HepG2 (cell line): Measurements from ENCODE around the gene ZNF148. TPM values are rescaled to one million over a fixed set of nuclear protein-coding genes. Genes with fewer than 3 reads are reported as not detected.

Experiments used
- ATAC-seq: fragments of 200-7000 bp; cut with Tn5 transposase; 3 replicates; pipeline ENCODE4 v1.9.1; 2020; ENCODE audit warnings: mild to moderate bottlenecking, moderate library complexity
- BruUV-seq: library from RNA; stranded (reverse); fragments of 400-500 nt; replicated peaks from 2 replicates; lab custom pipeline; 2021; lab: Mats Ljungman, UMichigan
- CTCF ChIA-PET: fragments of 300-600 bp; formaldehyde crosslinking; extraction: SDS; loops from one replicate; lab custom pipeline; 2021; ENCODE audit warnings: low total read pairs, inconsistent platforms, low intra/inter-chr PET ratio; lab: Yijun Ruan, JAX
- POLR2A ChIA-PET: fragments of 350-600 bp; sonication (Branson Sonifier 250); formaldehyde crosslinking; loops from one replicate; lab custom pipeline; 2020; ENCODE audit warnings: antibody characterized with exemption, inconsistent platforms; lab: Yijun Ruan, JAX
- DNase-seq: peaks from one replicate; pipeline ENCODE4 v3.0.0-alpha.2; 2015; ENCODE audit warnings: low spot score
- FAIRE-seq: peaks from 3 replicates; lab custom pipeline; 2011; peaks lifted over from hg19 to GRCh38; lab: Jason Lieb, UNC
- H2AFZ ChIP-seq: one replicate; pipeline ENCODE4 v1.6.1; 2011; ENCODE audit warnings: low read length, inconsistent platforms
- H3K27ac ChIP-seq: fragments of 300-600 bp; 3 replicates; pipeline ENCODE4 v1.8.0; 2011; ENCODE audit warnings: mixed run types, mild to moderate bottlenecking, mixed read lengths, low read length, inconsistent platforms; ENCODE audit not compliant: insufficient read depth; ENCODE audit errors: extremely low read length
- H3K27me3 ChIP-seq, 2 experiments: fragments of 200-600 bp in 1 of 2; 2 replicates in 1 of 2; 3 replicates in 1 of 2; pipeline versions ENCODE4 v1.6.0 to v1.8.0; 2011; ENCODE audit warnings: low read length in 2 of 2, mild to moderate bottlenecking in 2 of 2, moderate library complexity in 2 of 2, inconsistent platforms in 1 of 2; ENCODE audit not compliant: insufficient read depth in 2 of 2, control insufficient read depth in 1 of 2
- H3K36me3 ChIP-seq, 2 experiments: fragments of 200-600 bp in 1 of 2; replicated peaks in 1 of 2; 2 replicates in 1 of 2; 3 replicates in 1 of 2; pipeline versions ENCODE4 v1.5.1 to v1.8.0; 2011; ENCODE audit warnings: low read length in 2 of 2, inconsistent platforms in 1 of 2; ENCODE audit not compliant: insufficient read depth in 2 of 2, control insufficient read depth in 1 of 2
- H3K4me1 ChIP-seq: 2 replicates; pipeline ENCODE4 v1.5.1; 2012; ENCODE audit warnings: low read length, inconsistent platforms; ENCODE audit not compliant: insufficient read depth
- H3K4me2 ChIP-seq: 2 replicates; pipeline ENCODE4 v1.6.0; 2011; ENCODE audit warnings: low read depth, low read length, inconsistent platforms
- H3K4me3 ChIP-seq, 3 experiments: fragments of 200-600 bp in 1 of 3; sonication (generic), shearing (Covaris generic) in 1 of 3; replicated peaks in 1 of 3; 2 replicates each; pipeline ENCODE4 v1.5.1; 2011 to 2016; ENCODE audit warnings: low read length in 3 of 3, inconsistent platforms in 2 of 3, low read depth in 2 of 3, mild to moderate bottlenecking in 2 of 3, control low read depth in 1 of 3, mixed read lengths in 1 of 3; ENCODE audit not compliant: insufficient read depth in 1 of 3
- H3K79me2 ChIP-seq: one replicate; pipeline ENCODE4 v1.6.1; 2011; ENCODE audit warnings: low read length, inconsistent platforms; ENCODE audit not compliant: insufficient read depth
- H3K9ac ChIP-seq: 2 replicates; pipeline ENCODE4 v1.6.0; 2011; ENCODE audit warnings: mild to moderate bottlenecking, low read depth, low read length, inconsistent platforms; ENCODE audit not compliant: insufficient read depth
- H3K9me3 ChIP-seq: 2 replicates; pipeline ENCODE4 v1.5.1; 2012; ENCODE audit warnings: mild to moderate bottlenecking, low read length
- H4K20me1 ChIP-seq: 2 replicates; pipeline ENCODE4 v1.6.0; 2011; ENCODE audit warnings: inconsistent platforms, mild to moderate bottlenecking, low read length, moderate library complexity; ENCODE audit not compliant: insufficient read depth
- CHD2 ChIP-seq: IDR thresholded peaks from 2 replicates; pipeline ENCODE4 v1.6.1; 2011; ENCODE audit warnings: low read depth, low read length, improper control_type of control experiment
- IRX3 ChIP-seq: sonication (generic); formaldehyde crosslinking; IDR thresholded peaks from 2 replicates; pipeline ENCODE4 v1.8.1; 2023; ENCODE audit warnings: mild to moderate bottlenecking, low read depth, missing genetic modification reagents, borderline replicate concordance
- MAFF ChIP-seq: IDR thresholded peaks from 2 replicates; pipeline ENCODE4 v1.6.1; 2011; ENCODE audit warnings: low read depth, low read length, improper control_type of control experiment
- MAFK ChIP-seq, 2 experiments: IDR thresholded peaks in 1 of 2; conservative IDR thresholded peaks in 1 of 2; 2 replicates each; pipeline ENCODE4 v1.6.1; 2011; ENCODE audit warnings: improper control_type of control experiment in 2 of 2, low read length in 2 of 2
- NR2F6 ChIP-seq, 2 experiments: IDR thresholded peaks; 2 replicates each; pipeline ENCODE4 v1.6.1; 2016; ENCODE audit warnings: antibody characterized with exemption in 1 of 2, mild to moderate bottlenecking in 1 of 2
- PHF20 ChIP-seq: sonication (generic); formaldehyde crosslinking; IDR thresholded peaks from 2 replicates; pipeline ENCODE4 v1.5.0; 2020; ENCODE audit warnings: mild to moderate bottlenecking, missing genetic modification reagents
- U2AF2 ChIP-seq: fragments of 200-400 bp; formaldehyde crosslinking; IDR thresholded peaks from 2 replicates; pipeline ENCODE4 v1.6.1; 2017; ENCODE audit warnings: low read depth, mild to moderate bottlenecking, low read length
- ZHX2 ChIP-seq, 2 experiments: sonication (generic) in 1 of 2; formaldehyde crosslinking in 1 of 2; IDR thresholded peaks; 2 replicates each; pipeline versions ENCODE4 v1.6.1 to v1.9.0; 2014 to 2022; ENCODE audit warnings: antibody characterized with exemption in 1 of 2, borderline replicate concordance in 1 of 2, inconsistent platforms in 1 of 2, low read depth in 1 of 2, missing genetic modification reagents in 1 of 2
- ZKSCAN8 ChIP-seq: IDR thresholded peaks from 2 replicates; pipeline ENCODE4 v1.6.1; 2016; ENCODE audit warnings: borderline replicate concordance, missing genetic modification reagents, missing compliant biosample characterization
- ZNF546 ChIP-seq: sonication (generic); formaldehyde crosslinking; conservative IDR thresholded peaks from 2 replicates; pipeline ENCODE4 v1.8.1; 2023; ENCODE audit warnings: mild to moderate bottlenecking, missing genetic modification reagents
- ZNF570 ChIP-seq: sonication (generic); formaldehyde crosslinking; IDR thresholded peaks from 2 replicates; pipeline ENCODE4 v1.4.0; 2020; ENCODE audit warnings: mild to moderate bottlenecking, missing genetic modification reagents, borderline replicate concordance
- in situ Hi-C: cut with HindIII; loops from 2 replicates; pipeline ENCODE4 v1.10.0; 2017; ENCODE audit warnings: low pct_unique_long_range_greater_than_20kb; ENCODE audit not compliant: extremely low pct_ligation_motif_present
- intact Hi-C: fragments of 100-400 bp; cut with micrococcal nuclease; formaldehyde crosslinking; loops from one replicate; pipeline ENCODE4 v1.10.0; 2022; ENCODE audit not compliant: unreplicated experiment
- polyA plus RNA-seq, 8 experiments: library from polyadenylated mRNA; depleted of rRNA in 3 of 8; stranded (reverse) in 7 of 8; unstranded in 1 of 8; fragments of >200 nt; fragmentation: Illumina TruSeq in 4 of 8; extraction: Trizol in 4 of 8; gene quantifications; 2 replicates each; pipeline versions ENCODE4 v1.2.1 to v1.2.3, GENCODE V29; 2011 to 2016; ENCODE audit warnings: low read depth in 4 of 8, missing spikeins in 1 of 8, mixed read lengths in 1 of 8; ENCODE audit not compliant: insufficient read depth in 1 of 8
- total RNA-seq, 5 experiments: library from RNA; depleted of rRNA; stranded (reverse); fragments of >200 nt; fragmentation: Illumina TruSeq; extraction: Trizol; gene quantifications; 2 replicates each; pipeline ENCODE4 v1.2.3, GENCODE V29; 2016; ENCODE audit warnings: low read depth in 1 of 5
- TF ChIP-seq, protein P1 (sequence below): sonication (generic); formaldehyde crosslinking; IDR thresholded peaks from 2 replicates; pipeline ENCODE4 v1.8.0; 2022; ENCODE audit warnings: mild to moderate bottlenecking, missing genetic modification reagents; ENCODE audit not compliant: insufficient replicate concordance

ZNF148 gene
- total and polyA plus RNA-seq, 2 of the 13 experiments (the other 11 are each of a cell fraction or from before 2014, with no cell fraction given): 10.6 to 36.1 TPM

DNA sequence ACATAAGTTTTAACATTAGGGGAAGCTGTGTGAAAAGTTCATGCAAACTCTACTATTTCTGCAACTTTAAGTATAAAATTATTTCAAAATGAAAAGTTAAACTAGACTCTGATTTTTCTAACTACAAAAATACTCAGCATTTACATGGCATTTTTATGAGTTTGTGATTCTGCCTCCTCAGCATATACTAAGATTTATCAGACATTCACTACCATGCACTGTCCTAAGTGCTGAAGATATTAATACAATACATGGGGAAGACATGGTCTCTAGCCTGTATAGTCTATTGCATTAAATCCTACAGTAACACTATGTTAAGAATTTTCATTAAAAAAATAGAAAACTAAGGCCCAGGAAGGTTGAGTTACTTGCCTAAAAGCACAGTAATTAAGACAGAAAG, 80.7 kb downstream of the ZNF148 start:
- Histone ChIP-seq H3K27ac (no peak overlapping the region), H3K4me2 (no peak overlapping the region), H3K4me1 (no peaks in the 10 kb centered on the region), H3K4me3 (no peak overlapping the region), H3K9me3 (no peaks in the 10 kb centered on the region), H3K36me3 (no peaks in the 10 kb centered on the region; a peak in 2 of 5 replicates)
- in situ Hi-C loops (no loop called here), intact Hi-C loops (no loop called here)
- no peak for ATAC-seq
- TF ChIP-seq, protein P1, sequence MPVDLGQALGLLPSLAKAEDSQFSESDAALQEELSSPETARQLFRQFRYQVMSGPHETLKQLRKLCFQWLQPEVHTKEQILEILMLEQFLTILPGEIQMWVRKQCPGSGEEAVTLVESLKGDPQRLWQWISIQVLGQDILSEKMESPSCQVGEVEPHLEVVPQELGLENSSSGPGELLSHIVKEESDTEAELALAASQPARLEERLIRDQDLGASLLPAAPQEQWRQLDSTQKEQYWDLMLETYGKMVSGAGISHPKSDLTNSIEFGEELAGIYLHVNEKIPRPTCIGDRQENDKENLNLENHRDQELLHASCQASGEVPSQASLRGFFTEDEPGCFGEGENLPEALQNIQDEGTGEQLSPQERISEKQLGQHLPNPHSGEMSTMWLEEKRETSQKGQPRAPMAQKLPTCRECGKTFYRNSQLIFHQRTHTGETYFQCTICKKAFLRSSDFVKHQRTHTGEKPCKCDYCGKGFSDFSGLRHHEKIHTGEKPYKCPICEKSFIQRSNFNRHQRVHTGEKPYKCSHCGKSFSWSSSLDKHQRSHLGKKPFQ (CRISPR knock-in tag): no peak
- no peak for TF ChIP-seq IRX3 (CRISPR knock-in tag)
- no peak for TF ChIP-seq ZNF570 (CRISPR knock-in tag)
- TF ChIP-seq ZKSCAN8 (CRISPR knock-in tag): no peak
- no peak for TF ChIP-seq NR2F6 (IDR thresholded peaks at IDR 0.05)
- no peak for TF ChIP-seq NR2F6 (CRISPR knock-in tag; IDR thresholded peaks at IDR 0.05)
- peak; percentile 84 to 89 for TF ChIP-seq MAFK (conservative IDR thresholded peaks at IDR 0.05 in 1 of 2, IDR thresholded peaks at IDR 0.05 in 1 of 2; ENCODE audit: low read length in 2 of 2)
- TF ChIP-seq U2AF2: no peak
- no peak for TF ChIP-seq ZHX2 (IDR thresholded peaks at IDR 0.05; ENCODE audit: low read depth)
- TF ChIP-seq ZHX2 (CRISPR knock-in tag; IDR thresholded peaks at IDR 0.05; ENCODE audit: borderline replicate concordance): no peak
- TF ChIP-seq MAFF: peak; percentile 88
- TF ChIP-seq ZNF546 (CRISPR knock-in tag): no peak
- TF ChIP-seq CHD2: no peak
- no peak for TF ChIP-seq PHF20 (CRISPR knock-in tag)
- TF ChIP-seq, all 625 proteins: peak for 2
- DNase-seq (no peak), FAIRE-seq (no peak)
- Histone ChIP-seq H3K79me2 (peaks cover 11% of the 10 kb centered on the region), H3K9ac (no peak overlapping the region), H3K27me3 (no peaks in the 10 kb centered on the region), H2AFZ (no peak overlapping the region), H4K20me1 (no peaks in the 10 kb centered on the region; the same call in 1 of the 2 replicates)
- POLR2A ChIA-PET: no interaction called here
- BruUV-seq: no TSS peak
- CTCF ChIA-PET: no interaction called here
